HFFc6 (cell line): ENCODE measurements around the gene BSN. TPM values are rescaled to one million over a fixed set of nuclear protein-coding genes. Genes with fewer than 3 reads are reported as not detected.

Experiments
- DNase-seq: peaks from one replicate; pipeline ENCODE4 v3.0.0-alpha.2; 2018
- H3K27ac Mint-ChIP-seq: 2 replicates; pipeline ENCODE4 v1.8.0; 2020; ENCODE audit warnings: mild to moderate bottlenecking, mixed read lengths
- H3K27me3 Mint-ChIP-seq: 2 replicates; pipeline ENCODE4 v1.8.0; 2021; ENCODE audit warnings: mild to moderate bottlenecking, moderate library complexity, mixed read lengths; ENCODE audit not compliant: insufficient read depth
- H3K36me3 Mint-ChIP-seq: 2 replicates; pipeline ENCODE4 v1.8.0; 2021; ENCODE audit warnings: low read depth, mixed read lengths
- H3K4me1 Mint-ChIP-seq: 2 replicates; pipeline ENCODE4 v1.8.0; 2020; ENCODE audit warnings: low read depth, mixed read lengths
- H3K4me3 Mint-ChIP-seq: 2 replicates; pipeline ENCODE4 v1.8.0; 2020; ENCODE audit warnings: mild to moderate bottlenecking, moderate library complexity, mixed read lengths
- H3K9me3 Mint-ChIP-seq: 2 replicates; pipeline ENCODE4 v1.8.0; 2020; ENCODE audit warnings: mild to moderate bottlenecking, mixed read lengths
- CTCF ChIP-seq: fragments of 200-600 bp; sonication (generic); IDR thresholded peaks from 2 replicates; pipeline ENCODE4 v1.5.0; 2021; ENCODE audit warnings: antibody characterized with exemption, mild to moderate bottlenecking
- total RNA-seq, 6 experiments: library from RNA; stranded (reverse); fragmentation: NEBNext Ultra II Directional; extraction: Animal tissue kit (Norgen Biotek cat#: 25700); gene quantifications; 2 replicates in 1 of 6; 3 replicates in 5 of 6; pipeline ENCODE4 v1.2.3, GENCODE V29; 2021

The BSN gene
- total RNA-seq, 6 experiments from 2014 or later = 0.02 to 0.14 (median 0.06) TPM

GRCh38 chr3:49663831-49664230, 109.6 kb downstream of the BSN start:
- Mint-ChIP-seq H3K4me1 (peaks cover 1% of the 10 kb centered on the region; the same call in 1 of the 2 replicates), H3K36me3 (no peaks in the 10 kb centered on the region), H3K9me3 (no peaks in the 10 kb centered on the region), H3K4me3 (no peak overlapping the region), H3K27ac (no peak overlapping the region), H3K27me3 (peaks cover 4% of the 10 kb centered on the region)
- no peak for DNase-seq
- TF ChIP-seq CTCF = no peak

- no peaks in the 10 kb centered on the region for H3K9me3 Mint-ChIP-seq
- H3K4me3 Mint-ChIP-seq = no peak overlapping the region
- H3K27me3 Mint-ChIP-seq = peaks cover 2% of the 10 kb centered on the region
- DNase-seq = no peak
- H3K36me3 Mint-ChIP-seq = no peaks in the 10 kb centered on the region
- H3K4me1 Mint-ChIP-seq = peaks cover 5% of the 10 kb centered on the region; the same call in 1 of the 2 replicates
- TF ChIP-seq CTCF = no peak
- H3K27ac Mint-ChIP-seq = no peak overlapping the region
Measured at GRCh38 chr3:49664300-49664699, 110.0 kb downstream of the BSN start.

GRCh38 chr3:49665822-49666519, 111.7 kb downstream of the BSN start:
- no peaks in the 10 kb centered on the region for H3K9me3 Mint-ChIP-seq

GRCh38 chr3:49666592-49666991, 112.3 kb downstream of the BSN start:
- peaks cover 5% of the 10 kb centered on the region; the same call in 1 of the 2 replicates for H3K4me1 Mint-ChIP-seq
- H3K27ac Mint-ChIP-seq = no peak overlapping the region
- no peak for DNase-seq
- no peaks in the 10 kb centered on the region for H3K36me3 Mint-ChIP-seq
- peaks cover 2% of the 10 kb centered on the region; the same call in 1 of the 2 replicates for H3K27me3 Mint-ChIP-seq
- no peak for TF ChIP-seq CTCF
- no peak overlapping the region for H3K4me3 Mint-ChIP-seq
- no peaks in the 10 kb centered on the region for H3K9me3 Mint-ChIP-seq

More at GRCh38 chr3:49665822-49666519, 111.7 kb downstream of the BSN start:
- TF ChIP-seq CTCF = no peak
- Mint-ChIP-seq H3K4me3 (no peak overlapping the region), H3K4me1 (peaks cover 5% of the 10 kb centered on the region; the same call in 1 of the 2 replicates), H3K27ac (no peak overlapping the region), H3K27me3 (peaks cover 2% of the 10 kb centered on the region; the same call in 1 of the 2 replicates), H3K36me3 (no peaks in the 10 kb centered on the region)
- DNase-seq = no peak

GRCh38 chr3:49667701-49668413, 113.6 kb downstream of the BSN start:
- no peak overlapping the region for H3K4me3 Mint-ChIP-seq
- H3K27me3 Mint-ChIP-seq = peaks cover 2% of the 10 kb centered on the region; the same call in 1 of the 2 replicates
- H3K9me3 Mint-ChIP-seq = no peaks in the 10 kb centered on the region
- H3K4me1 Mint-ChIP-seq = peaks cover 12% of the 10 kb centered on the region
- no peak overlapping the region for H3K27ac Mint-ChIP-seq
- DNase-seq = no peak
- no peaks in the 10 kb centered on the region for H3K36me3 Mint-ChIP-seq
- TF ChIP-seq CTCF = no peak
